Liver (tissue), 3 donors: ENCODE data around the gene UBL3.

Experiments used
- EGR1 ChIP-seq, 2 donors: IDR thresholded peaks; 2 replicates each; pipeline ENCODE4 v1.6.1; 2016 to 2018; ENCODE audit warnings: antibody characterized with exemption in 2 of 2, low read depth in 2 of 2
- GABPA ChIP-seq, 2 donors: IDR thresholded peaks in 1 of 2; conservative IDR thresholded peaks in 1 of 2; 2 replicates each; pipeline ENCODE4 v1.6.1; 2016; ENCODE audit warnings: antibody characterized with exemption in 2 of 2, mild to moderate bottlenecking in 1 of 2, moderate library complexity in 1 of 2
- HNF4A ChIP-seq, 2 donors: conservative IDR thresholded peaks; 2 replicates each; pipeline ENCODE4 v1.6.1; 2016; ENCODE audit warnings: antibody characterized with exemption in 2 of 2, mild to moderate bottlenecking in 2 of 2
- JUND ChIP-seq, 2 donors: IDR thresholded peaks; 2 replicates each; pipeline ENCODE4 v1.6.1; 2016; ENCODE audit warnings: antibody characterized with exemption in 2 of 2
- RAD21 ChIP-seq, 2 donors: IDR thresholded peaks; 2 replicates each; pipeline ENCODE4 v1.6.1; 2016; ENCODE audit warnings: antibody characterized with exemption in 2 of 2, mild to moderate bottlenecking in 2 of 2
- RXRA ChIP-seq, 2 donors: IDR thresholded peaks; 2 replicates each; pipeline ENCODE4 v1.6.1; 2017 to 2018; ENCODE audit warnings: antibody characterized with exemption in 2 of 2, mild to moderate bottlenecking in 1 of 2
- SP1 ChIP-seq: IDR thresholded peaks from 2 replicates; pipeline ENCODE4 v1.6.1; 2018; ENCODE audit warnings: antibody characterized with exemption, mild to moderate bottlenecking
- TAF1 ChIP-seq: conservative IDR thresholded peaks from 2 replicates; pipeline ENCODE4 v1.6.1; 2016; ENCODE audit warnings: antibody characterized with exemption, mild to moderate bottlenecking
- YY1 ChIP-seq: IDR thresholded peaks from 2 replicates; pipeline ENCODE4 v1.6.1; 2016; ENCODE audit warnings: antibody characterized with exemption, mild to moderate bottlenecking
- TF ChIP-seq, protein P1 (sequence below): fragments of 150-350 bp; IDR thresholded peaks from 2 replicates; pipeline ENCODE4 v1.5.1; 2017; ENCODE audit warnings: improper control_type of control experiment, low read depth, low read length; ENCODE audit not compliant: missing input control
- TF ChIP-seq, protein P2 (sequence below): IDR thresholded peaks from 2 replicates; pipeline ENCODE4 v1.6.1; 2016; ENCODE audit warnings: antibody characterized with exemption, mild to moderate bottlenecking
- TF ChIP-seq, protein P3 (sequence below): IDR thresholded peaks from 2 replicates; pipeline ENCODE4 v1.6.1; 2016; ENCODE audit warnings: antibody characterized with exemption
- TF ChIP-seq, protein P4 (sequence below): IDR thresholded peaks from 2 replicates; pipeline ENCODE4 v1.6.1; 2016; ENCODE audit warnings: antibody characterized with exemption
- TF ChIP-seq, protein P5 (sequence below): IDR thresholded peaks from 2 replicates; pipeline ENCODE4 v1.6.1; 2016; ENCODE audit warnings: antibody characterized with exemption
- donor health status: healthy.
- donor health status: healthy.

DNA sequence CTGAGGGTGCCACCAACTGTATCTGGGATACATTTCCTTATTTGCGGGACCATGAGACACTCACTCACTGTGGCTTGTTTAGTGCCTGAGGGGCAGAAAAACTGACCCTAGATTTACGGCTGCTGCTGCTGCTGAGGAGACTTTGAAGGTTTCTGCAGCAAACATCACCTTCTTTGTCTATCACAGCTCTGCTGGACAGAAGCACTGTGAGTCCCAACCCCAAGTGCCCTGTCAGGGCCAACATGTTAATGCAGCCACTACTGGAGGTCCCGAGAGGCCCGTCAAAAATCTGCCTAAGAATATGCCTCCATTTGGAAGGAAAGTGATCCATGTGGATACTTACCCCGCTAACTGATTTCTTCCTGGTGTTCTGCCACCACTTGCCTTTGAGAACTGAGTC is 37.3 kb upstream of the UBL3 start:
- TF ChIP-seq, protein P1, sequence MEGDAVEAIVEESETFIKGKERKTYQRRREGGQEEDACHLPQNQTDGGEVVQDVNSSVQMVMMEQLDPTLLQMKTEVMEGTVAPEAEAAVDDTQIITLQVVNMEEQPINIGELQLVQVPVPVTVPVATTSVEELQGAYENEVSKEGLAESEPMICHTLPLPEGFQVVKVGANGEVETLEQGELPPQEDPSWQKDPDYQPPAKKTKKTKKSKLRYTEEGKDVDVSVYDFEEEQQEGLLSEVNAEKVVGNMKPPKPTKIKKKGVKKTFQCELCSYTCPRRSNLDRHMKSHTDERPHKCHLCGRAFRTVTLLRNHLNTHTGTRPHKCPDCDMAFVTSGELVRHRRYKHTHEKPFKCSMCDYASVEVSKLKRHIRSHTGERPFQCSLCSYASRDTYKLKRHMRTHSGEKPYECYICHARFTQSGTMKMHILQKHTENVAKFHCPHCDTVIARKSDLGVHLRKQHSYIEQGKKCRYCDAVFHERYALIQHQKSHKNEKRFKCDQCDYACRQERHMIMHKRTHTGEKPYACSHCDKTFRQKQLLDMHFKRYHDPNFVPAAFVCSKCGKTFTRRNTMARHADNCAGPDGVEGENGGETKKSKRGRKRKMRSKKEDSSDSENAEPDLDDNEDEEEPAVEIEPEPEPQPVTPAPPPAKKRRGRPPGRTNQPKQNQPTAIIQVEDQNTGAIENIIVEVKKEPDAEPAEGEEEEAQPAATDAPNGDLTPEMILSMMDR: no peak
- TF ChIP-seq SP1 (no peak), TAF1 (no peak), YY1 (no peak), RAD21 (IDR thresholded peaks at IDR 0.05) (no peak), HNF4A (conservative IDR thresholded peaks at IDR 0.05) (no peak), JUND (IDR thresholded peaks at IDR 0.05) (no peak), EGR1 (IDR thresholded peaks at IDR 0.05; ENCODE audit: low read depth in 2 of 2) (no peak), GABPA (IDR thresholded peaks at IDR 0.05 in 1 of 2, conservative IDR thresholded peaks at IDR 0.05 in 1 of 2) (no peak), RXRA (IDR thresholded peaks at IDR 0.05) (no peak)
- TF ChIP-seq, protein P2, sequence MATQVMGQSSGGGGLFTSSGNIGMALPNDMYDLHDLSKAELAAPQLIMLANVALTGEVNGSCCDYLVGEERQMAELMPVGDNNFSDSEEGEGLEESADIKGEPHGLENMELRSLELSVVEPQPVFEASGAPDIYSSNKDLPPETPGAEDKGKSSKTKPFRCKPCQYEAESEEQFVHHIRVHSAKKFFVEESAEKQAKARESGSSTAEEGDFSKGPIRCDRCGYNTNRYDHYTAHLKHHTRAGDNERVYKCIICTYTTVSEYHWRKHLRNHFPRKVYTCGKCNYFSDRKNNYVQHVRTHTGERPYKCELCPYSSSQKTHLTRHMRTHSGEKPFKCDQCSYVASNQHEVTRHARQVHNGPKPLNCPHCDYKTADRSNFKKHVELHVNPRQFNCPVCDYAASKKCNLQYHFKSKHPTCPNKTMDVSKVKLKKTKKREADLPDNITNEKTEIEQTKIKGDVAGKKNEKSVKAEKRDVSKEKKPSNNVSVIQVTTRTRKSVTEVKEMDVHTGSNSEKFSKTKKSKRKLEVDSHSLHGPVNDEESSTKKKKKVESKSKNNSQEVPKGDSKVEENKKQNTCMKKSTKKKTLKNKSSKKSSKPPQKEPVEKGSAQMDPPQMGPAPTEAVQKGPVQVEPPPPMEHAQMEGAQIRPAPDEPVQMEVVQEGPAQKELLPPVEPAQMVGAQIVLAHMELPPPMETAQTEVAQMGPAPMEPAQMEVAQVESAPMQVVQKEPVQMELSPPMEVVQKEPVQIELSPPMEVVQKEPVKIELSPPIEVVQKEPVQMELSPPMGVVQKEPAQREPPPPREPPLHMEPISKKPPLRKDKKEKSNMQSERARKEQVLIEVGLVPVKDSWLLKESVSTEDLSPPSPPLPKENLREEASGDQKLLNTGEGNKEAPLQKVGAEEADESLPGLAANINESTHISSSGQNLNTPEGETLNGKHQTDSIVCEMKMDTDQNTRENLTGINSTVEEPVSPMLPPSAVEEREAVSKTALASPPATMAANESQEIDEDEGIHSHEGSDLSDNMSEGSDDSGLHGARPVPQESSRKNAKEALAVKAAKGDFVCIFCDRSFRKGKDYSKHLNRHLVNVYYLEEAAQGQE: no peak
- TF ChIP-seq, protein P3, sequence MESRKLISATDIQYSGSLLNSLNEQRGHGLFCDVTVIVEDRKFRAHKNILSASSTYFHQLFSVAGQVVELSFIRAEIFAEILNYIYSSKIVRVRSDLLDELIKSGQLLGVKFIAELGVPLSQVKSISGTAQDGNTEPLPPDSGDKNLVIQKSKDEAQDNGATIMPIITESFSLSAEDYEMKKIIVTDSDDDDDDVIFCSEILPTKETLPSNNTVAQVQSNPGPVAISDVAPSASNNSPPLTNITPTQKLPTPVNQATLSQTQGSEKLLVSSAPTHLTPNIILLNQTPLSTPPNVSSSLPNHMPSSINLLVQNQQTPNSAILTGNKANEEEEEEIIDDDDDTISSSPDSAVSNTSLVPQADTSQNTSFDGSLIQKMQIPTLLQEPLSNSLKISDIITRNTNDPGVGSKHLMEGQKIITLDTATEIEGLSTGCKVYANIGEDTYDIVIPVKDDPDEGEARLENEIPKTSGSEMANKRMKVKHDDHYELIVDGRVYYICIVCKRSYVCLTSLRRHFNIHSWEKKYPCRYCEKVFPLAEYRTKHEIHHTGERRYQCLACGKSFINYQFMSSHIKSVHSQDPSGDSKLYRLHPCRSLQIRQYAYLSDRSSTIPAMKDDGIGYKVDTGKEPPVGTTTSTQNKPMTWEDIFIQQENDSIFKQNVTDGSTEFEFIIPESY: no peak
- TF ChIP-seq, protein P4, sequence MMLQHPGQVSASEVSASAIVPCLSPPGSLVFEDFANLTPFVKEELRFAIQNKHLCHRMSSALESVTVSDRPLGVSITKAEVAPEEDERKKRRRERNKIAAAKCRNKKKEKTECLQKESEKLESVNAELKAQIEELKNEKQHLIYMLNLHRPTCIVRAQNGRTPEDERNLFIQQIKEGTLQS: no peak
- TF ChIP-seq, protein P5, sequence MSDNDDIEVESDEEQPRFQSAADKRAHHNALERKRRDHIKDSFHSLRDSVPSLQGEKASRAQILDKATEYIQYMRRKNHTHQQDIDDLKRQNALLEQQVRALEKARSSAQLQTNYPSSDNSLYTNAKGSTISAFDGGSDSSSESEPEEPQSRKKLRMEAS: no peak
